GM12872 (cell line): ENCODE measurements around the gene DLEC1.

Source experiments
- TF ChIP-seq, protein P1 (sequence below): IDR thresholded peaks from 3 replicates; pipeline ENCODE4 v1.5.1; 2011; ENCODE audit warnings: low read depth, mild to moderate bottlenecking, low read length, moderate library complexity; ENCODE audit not compliant: insufficient read depth

Gene DLEC1

DNA sequence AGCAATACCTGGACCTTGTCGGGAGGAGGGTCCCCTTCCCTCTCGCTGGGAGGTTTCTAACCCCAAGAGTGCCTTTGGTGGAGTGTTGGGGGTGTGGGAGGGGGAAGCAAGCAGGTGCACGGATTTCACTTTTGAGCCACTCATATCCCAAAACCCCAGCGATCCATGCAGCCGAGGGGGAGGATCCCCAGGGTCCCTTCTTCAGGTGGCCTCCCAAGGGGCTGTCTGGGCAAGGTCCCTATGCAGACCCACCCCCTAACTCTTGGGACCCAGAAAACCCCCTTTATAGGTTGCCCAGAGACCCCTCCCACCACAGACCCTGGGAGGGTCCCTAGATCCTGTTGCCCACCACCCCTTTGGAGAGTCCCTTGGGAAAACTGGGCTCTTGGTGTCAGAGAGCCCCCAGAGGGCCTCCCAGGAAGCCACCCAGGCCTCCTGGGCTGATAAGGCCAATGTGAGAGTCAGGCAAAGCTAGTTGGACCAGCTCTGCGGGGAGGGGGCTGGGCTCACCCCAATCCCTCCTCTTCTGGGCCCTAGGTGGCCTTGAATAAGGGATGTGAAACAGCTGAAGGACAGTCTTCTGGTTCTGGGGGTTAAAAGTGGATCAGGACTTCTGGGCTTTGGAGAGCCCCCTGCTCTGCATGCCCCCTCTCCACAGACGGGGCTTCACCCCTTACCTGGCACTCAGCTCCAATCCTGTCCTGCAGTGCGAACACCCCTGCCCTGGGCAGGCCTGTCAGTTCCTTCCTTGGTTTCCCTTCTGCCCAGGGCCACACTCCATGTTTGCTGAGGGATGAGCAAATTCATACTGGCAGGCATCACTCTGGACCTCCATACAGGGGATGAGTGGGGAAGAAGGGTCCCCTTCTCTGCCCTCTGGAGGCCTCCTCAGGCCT lies 8.6 kb upstream of the DLEC1 start:
- TF ChIP-seq, protein P1, sequence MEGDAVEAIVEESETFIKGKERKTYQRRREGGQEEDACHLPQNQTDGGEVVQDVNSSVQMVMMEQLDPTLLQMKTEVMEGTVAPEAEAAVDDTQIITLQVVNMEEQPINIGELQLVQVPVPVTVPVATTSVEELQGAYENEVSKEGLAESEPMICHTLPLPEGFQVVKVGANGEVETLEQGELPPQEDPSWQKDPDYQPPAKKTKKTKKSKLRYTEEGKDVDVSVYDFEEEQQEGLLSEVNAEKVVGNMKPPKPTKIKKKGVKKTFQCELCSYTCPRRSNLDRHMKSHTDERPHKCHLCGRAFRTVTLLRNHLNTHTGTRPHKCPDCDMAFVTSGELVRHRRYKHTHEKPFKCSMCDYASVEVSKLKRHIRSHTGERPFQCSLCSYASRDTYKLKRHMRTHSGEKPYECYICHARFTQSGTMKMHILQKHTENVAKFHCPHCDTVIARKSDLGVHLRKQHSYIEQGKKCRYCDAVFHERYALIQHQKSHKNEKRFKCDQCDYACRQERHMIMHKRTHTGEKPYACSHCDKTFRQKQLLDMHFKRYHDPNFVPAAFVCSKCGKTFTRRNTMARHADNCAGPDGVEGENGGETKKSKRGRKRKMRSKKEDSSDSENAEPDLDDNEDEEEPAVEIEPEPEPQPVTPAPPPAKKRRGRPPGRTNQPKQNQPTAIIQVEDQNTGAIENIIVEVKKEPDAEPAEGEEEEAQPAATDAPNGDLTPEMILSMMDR = 0 out of 3 replicates have a peak, but pooled peaks have one; percentile 1

DNA sequence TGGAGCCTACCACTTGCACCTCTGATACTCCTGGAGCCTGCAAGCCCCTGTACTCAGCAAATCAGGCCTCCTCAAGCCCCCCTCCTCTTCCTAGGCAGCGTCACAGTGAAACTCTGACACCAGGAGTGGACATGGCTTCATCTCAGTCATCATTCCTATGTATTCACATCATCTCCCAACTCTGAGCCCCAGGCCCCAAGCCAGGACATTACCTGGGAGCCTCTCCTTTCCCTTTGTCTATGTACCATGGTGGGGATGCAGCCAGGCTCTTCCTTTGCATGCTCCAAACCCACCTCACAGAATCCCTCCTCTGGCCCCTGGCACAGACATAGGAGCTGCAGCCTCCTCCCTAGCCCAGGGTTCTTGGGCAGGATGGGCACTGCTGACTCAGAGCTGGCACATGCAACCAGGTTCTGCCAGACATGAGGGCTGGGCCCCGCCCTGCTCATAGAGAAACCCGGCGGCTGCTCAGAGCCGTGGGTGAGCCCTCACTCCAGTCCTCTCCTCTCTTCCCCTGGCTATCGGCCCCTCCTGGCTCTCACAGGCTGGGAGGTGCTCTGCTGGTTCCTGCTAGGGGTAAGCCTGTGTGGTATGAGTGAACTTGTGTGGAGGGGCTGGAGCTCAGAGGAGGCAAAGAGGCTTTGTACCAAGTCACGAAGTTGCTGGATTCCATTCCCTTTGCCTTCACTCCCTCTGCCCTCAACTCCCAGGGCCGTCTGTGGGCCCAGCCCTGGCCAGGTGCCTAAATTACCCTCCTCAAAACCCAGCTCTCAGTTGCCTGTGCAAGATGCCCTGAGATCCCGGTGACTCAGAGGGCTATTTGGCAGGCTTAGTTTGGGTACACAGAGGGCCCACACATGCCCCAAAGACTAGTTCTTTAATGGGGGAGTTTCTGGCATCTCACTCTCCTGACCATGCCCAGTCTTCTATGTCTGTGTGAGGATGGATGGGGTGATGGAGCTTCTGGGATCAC lies 7.7 kb upstream of the DLEC1 start:
- TF ChIP-seq, protein P1 = no peak

DNA sequence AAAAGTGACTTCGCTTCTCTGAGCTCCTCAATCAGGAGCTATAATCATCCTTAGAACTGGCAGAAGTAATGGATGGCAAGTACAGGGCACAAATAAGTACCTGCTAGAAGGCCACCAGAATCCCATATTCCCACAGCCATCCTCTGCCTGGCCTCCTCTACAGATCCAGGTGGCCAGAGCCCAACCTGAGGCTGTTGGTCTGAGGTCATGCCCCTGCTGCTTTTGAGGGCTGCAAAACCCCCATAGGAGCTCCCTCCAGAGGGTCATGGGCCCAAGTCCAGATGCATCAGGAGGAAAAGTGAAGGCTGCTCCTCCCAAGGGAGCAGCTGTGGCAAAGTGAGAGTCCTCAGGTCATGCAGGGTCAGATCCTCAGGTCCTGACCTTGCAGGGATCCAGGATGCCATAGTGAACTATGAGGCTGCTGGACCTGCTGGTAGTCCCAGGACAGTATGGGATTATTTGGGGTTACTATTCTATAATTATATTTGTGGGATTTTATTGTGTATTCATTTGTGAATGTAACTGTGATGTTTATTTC lies 6.6 kb upstream of the DLEC1 start:
- TF ChIP-seq, protein P1 = no peak

DNA sequence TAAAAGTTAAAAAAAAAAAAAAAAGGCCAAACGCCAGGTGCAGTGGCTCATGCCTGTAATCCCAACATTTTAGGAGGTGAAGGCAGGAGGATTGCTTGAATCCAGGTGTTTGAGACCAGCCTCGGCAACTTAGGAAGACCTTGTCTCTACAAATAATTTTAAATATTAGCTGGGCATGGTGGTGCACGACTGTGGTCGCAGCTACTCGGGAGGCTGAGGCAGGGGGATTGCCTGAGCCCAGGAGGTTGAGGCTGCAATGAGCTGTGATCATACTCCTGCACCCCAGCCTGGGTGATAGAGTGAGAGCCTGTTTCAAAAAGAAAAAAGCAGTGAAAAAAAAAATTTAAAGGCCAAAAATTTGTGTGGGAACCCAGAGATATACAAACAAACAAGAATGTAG lies 2.7 kb upstream of the DLEC1 start:
- TF ChIP-seq, protein P1 = no peak

DNA sequence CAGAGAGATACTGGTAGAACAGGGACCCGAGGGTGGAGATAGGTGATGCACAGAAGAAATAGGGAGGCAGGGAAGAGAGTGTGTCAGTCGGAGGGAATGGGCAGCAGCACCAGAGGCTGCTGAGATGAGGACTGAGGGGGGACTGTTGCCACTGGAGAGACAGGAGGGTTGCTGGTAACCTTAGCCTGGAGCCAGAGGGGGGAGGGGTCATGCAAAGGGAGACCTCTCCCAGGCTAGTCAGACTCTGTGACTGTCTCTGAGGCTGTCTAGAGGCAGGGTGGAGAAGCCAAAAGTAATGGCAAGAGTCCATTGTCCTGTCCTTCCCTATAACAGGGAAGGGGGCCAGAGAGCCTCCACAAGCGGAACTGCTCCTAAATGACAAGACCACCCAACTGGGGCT lies 2.1 kb upstream of the DLEC1 start:
- TF ChIP-seq, protein P1 = no peak

DNA sequence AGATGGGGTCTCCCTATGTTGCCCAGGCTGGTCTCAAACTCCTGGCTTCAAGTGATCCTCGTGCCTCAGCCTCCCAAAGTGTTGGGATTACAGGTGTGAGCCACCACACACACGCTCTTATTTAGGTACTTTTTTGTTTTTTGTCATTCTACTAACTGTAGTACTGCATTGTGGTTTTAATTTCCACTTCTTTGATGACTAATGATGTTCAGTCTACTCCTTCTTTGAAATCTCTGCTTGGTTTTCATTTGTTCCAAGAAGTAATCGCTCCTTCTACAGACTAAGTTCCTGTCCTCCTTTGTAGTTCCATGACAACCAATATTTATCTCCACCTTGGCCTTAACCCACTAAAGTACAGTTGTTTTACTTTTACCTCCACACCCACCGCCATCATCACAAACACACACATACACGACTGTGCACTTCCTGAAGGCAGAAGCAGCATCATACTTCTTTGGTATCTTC lies 529 bp upstream of the DLEC1 start:
- TF ChIP-seq, protein P1 = no peak

DNA sequence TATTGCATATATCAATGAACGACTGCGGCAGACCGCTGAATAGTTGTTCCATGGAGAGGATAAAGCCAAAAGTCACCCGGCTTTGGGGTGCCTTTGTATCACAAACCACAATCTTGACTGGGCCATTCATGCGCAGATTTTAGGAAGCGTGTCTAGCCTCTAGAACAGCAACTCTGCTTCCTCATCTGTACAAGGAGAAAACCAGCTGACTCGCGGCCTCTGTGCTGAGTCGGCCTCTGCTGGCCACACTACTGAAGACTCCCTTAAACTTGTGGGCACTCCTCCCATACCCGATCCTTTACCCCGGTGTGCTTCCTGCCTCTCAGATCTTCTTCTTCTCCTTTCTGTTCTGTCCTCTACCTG lies 872 bp downstream of the DLEC1 start:
- TF ChIP-seq, protein P1 = peak; percentile 44; the same call in 1 of the 3 replicates
